Amygdala (tissue), 56 donors: ENCODE measurements around the gene PLCB1.
"Not testable (repeated sequence)": the region's sequence is repeated elsewhere in the genome, so short reads cannot be mapped to it uniquely, and the experiment has no call there.

Experiments
- DNase-seq, 56 donors: peaks; one replicate each; lab custom pipeline; 2025; lab: John Stamatoyannopoulos, UW

Gene PLCB1

GRCh38 chr20:8844179-8844578 lies 712.1 kb downstream of the PLCB1 start:
- no peak for DNase-seq

- no peak for DNase-seq
Measured at GRCh38 chr20:8849990-8850389, 717.9 kb downstream of the PLCB1 start.

- no peak for DNase-seq
Measured at GRCh38 chr20:8851446-8851845, 719.4 kb downstream of the PLCB1 start.

- not testable (repeated sequence) for DNase-seq
Measured at GRCh38 chr20:8851919-8852318, 719.9 kb downstream of the PLCB1 start.

GRCh38 chr20:8853211-8853610 lies 721.1 kb downstream of the PLCB1 start:
- not testable (repeated sequence) for DNase-seq

- DNase-seq = peak in 22 of 56 donors; percentile 1 to 68 (median 10)
Measured at GRCh38 chr20:8853805-8854338, 721.8 kb downstream of the PLCB1 start.

- DNase-seq = no peak
Measured at GRCh38 chr20:8854571-8854970, 722.5 kb downstream of the PLCB1 start.

GRCh38 chr20:8855315-8855714 lies 723.2 kb downstream of the PLCB1 start:
- DNase-seq = no peak

GRCh38 chr20:8856668-8857067 lies 724.6 kb downstream of the PLCB1 start:
- no peak for DNase-seq

GRCh38 chr20:8858181-8858787 lies 726.2 kb downstream of the PLCB1 start:
- no peak for DNase-seq

GRCh38 chr20:8860011-8860495 lies 728.0 kb downstream of the PLCB1 start:
- no peak for DNase-seq

- DNase-seq = no peak
Measured at GRCh38 chr20:8862092-8862491, 730.0 kb downstream of the PLCB1 start.

- DNase-seq = no peak
Measured at GRCh38 chr20:8865636-8866035, 733.6 kb downstream of the PLCB1 start.

- DNase-seq = no peak
Measured at GRCh38 chr20:8867038-8867740, 735.1 kb downstream of the PLCB1 start.

GRCh38 chr20:8870652-8871051 lies 738.6 kb downstream of the PLCB1 start:
- no peak for DNase-seq

GRCh38 chr20:8874437-8874836 lies 742.4 kb downstream of the PLCB1 start:
- DNase-seq = no peak

- no peak for DNase-seq
Measured at GRCh38 chr20:8875586-8875985, 743.5 kb downstream of the PLCB1 start.

- DNase-seq = no peak
Measured at GRCh38 chr20:8876366-8876765, 744.3 kb downstream of the PLCB1 start.

GRCh38 chr20:8877294-8877693 lies 745.2 kb downstream of the PLCB1 start:
- DNase-seq = no peak

- no peak for DNase-seq
Measured at GRCh38 chr20:8879669-8880068, 747.6 kb downstream of the PLCB1 start.

GRCh38 chr20:8880085-8880853 lies 748.2 kb downstream of the PLCB1 start:
- DNase-seq = no peak
